ENCODE measurements around the gene ZNF366.

DNA sequence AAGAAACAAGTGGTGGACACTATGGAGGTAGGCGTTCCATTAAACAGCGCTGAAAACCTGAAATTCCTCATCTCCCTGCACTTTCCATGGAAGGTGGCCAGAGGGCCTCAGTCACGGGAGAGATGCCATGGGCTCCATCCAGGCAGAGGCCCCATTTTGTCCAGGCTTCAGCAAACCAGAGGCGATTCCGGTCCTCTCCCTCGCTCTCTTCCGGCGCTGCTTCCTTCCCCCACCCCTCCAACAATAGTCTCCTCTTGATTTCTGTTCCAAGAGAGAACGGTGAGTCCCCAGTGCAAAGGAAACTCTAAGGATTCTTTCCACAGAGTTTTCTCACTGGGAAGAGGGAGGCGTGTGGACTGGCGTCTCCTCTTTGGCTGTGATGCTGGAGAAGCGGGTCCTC lies 7.5 kb downstream of the ZNF366 start:
- TF ChIP-seq, protein P1, sequence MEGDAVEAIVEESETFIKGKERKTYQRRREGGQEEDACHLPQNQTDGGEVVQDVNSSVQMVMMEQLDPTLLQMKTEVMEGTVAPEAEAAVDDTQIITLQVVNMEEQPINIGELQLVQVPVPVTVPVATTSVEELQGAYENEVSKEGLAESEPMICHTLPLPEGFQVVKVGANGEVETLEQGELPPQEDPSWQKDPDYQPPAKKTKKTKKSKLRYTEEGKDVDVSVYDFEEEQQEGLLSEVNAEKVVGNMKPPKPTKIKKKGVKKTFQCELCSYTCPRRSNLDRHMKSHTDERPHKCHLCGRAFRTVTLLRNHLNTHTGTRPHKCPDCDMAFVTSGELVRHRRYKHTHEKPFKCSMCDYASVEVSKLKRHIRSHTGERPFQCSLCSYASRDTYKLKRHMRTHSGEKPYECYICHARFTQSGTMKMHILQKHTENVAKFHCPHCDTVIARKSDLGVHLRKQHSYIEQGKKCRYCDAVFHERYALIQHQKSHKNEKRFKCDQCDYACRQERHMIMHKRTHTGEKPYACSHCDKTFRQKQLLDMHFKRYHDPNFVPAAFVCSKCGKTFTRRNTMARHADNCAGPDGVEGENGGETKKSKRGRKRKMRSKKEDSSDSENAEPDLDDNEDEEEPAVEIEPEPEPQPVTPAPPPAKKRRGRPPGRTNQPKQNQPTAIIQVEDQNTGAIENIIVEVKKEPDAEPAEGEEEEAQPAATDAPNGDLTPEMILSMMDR (IDR thresholded peaks at IDR 0.05), result no peak
- no peak for TF ChIP-seq POLR2A (IDR thresholded peaks at IDR 0.05)
